Measurements from ENCODE around the gene DNAJC5. TPM values are rescaled to one million over a fixed set of nuclear protein-coding genes. Genes with fewer than 3 reads are reported as not detected.
A peak's percentile ranks its signal among the peaks of the same experiment; 100 is the strongest.

DNAJC5 gene
- total RNA-seq, 1 donor from 2014 or later, result 46.4 TPM

GRCh38 chr20:63963784-63964301 is 68.9 kb downstream of the DNAJC5 start:
- no peak overlapping the region for H3K4me3 ChIP-seq (ENCODE audit: low read depth, low read length)

GRCh38 chr20:63964412-63964811 is 69.5 kb downstream of the DNAJC5 start:
- DNase-seq (ENCODE audit: low read depth), result no peak
- H3K4me3 ChIP-seq (ENCODE audit: low read depth, low read length), result no peak overlapping the region
- no peak for TF ChIP-seq CTCF (conservative IDR thresholded peaks at IDR 0.05; ENCODE audit: low read depth, low read length)

More at GRCh38 chr20:63963784-63964301, 68.9 kb downstream of the DNAJC5 start:
- no peak for TF ChIP-seq CTCF (conservative IDR thresholded peaks at IDR 0.05; ENCODE audit: low read depth, low read length)
- DNase-seq (ENCODE audit: low read depth), result no peak

- H3K4me3 ChIP-seq (ENCODE audit: low read depth, low read length), result no peak overlapping the region
- DNase-seq (ENCODE audit: low read depth), result no peak
- TF ChIP-seq CTCF (conservative IDR thresholded peaks at IDR 0.05; ENCODE audit: low read depth, low read length), result no peak
Observed at GRCh38 chr20:63966172-63966943, 71.4 kb downstream of the DNAJC5 start.

DNA sequence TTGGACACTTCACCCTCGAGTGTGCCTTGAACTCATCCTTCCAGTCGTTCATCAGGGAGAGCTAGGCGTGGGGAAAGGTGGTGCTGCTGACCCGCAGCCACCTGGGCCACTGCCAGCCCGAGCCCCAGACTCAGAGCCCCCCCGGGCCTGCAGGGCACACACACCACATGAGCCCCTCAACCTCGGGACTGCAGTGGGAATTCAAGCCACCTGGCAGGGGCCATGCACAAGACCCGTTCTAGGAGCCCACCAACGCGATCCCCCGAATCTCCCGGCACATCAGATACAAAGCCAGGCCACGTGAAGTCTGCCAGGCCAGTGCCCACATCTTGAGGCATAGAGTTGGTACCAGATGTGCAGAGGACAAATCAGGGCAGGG is 72.0 kb downstream of the DNAJC5 start:
- H3K4me3 ChIP-seq (ENCODE audit: low read depth, low read length), result no peak overlapping the region
- TF ChIP-seq CTCF (conservative IDR thresholded peaks at IDR 0.05; ENCODE audit: low read depth, low read length), result no peak
- no peak for DNase-seq (ENCODE audit: low read depth)

DNA sequence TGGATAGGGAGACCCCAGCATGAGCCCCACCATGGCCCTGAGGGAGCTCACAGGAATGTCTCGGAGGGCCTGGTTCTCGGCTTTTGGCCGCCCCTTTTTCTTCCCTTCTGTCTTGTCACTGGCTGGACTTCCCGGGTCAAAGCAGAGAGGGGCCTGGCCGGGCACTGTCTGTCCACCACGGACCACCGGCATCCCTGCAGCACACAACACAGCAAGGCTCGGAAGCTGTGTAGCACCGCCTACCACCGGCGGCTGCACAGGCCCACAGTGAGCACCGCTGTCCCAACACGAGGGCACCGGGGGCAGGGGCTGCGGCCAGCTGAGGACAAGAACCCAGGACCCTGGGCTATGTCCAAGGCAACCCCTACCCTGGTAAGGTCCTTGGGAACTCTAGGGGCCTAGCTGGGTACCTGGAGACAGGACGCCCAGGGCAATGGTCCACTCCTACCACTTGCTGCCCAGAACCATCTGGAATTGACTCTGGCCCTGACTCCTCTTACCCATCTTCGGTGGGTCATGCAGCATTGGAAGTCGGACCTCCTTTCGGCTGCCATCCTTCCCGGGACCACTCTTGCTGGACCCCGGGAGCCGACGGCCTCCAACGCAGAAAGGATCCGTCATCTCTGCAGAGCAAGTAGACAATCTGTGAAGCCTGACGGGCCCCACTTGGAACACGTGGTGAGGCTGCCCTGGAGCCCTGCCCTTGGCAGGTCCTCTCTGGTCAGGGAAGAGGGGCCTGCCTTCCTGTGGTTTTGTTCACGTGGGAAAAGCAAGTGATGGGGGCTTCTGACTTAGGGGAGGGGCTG is 72.6 kb downstream of the DNAJC5 start:
- DNase-seq (ENCODE audit: low read depth), result no peak
- no peak overlapping the region for H3K4me3 ChIP-seq (ENCODE audit: low read depth, low read length)
- TF ChIP-seq CTCF (conservative IDR thresholded peaks at IDR 0.05; ENCODE audit: low read depth, low read length), result no peak

- no peak for DNase-seq (ENCODE audit: low read depth)
- no peak for TF ChIP-seq CTCF (conservative IDR thresholded peaks at IDR 0.05; ENCODE audit: low read depth, low read length)
Observed at GRCh38 chr20:63968136-63968927, 73.4 kb downstream of the DNAJC5 start.

More at GRCh38 chr20:63968136-63968927, 73.4 kb downstream of the DNAJC5 start:
- peak overlapping the region; percentile 72 for H3K4me3 ChIP-seq (ENCODE audit: low read depth, low read length)
